Activated naive CD8-positive, alpha-beta T cell (primary cell): ENCODE results near the gene BSN.

ENCODE experiments used
- H3K27ac Mint-ChIP-seq: one replicate; pipeline ENCODE4 v1.8.0; 2021; ENCODE audit warnings: mixed read lengths
- H3K27me3 Mint-ChIP-seq: one replicate; pipeline ENCODE4 v1.8.0; 2021; ENCODE audit warnings: mixed read lengths
- H3K36me3 Mint-ChIP-seq: one replicate; pipeline ENCODE4 v1.8.0; 2021; ENCODE audit warnings: mixed read lengths
- H3K4me1 Mint-ChIP-seq: one replicate; pipeline ENCODE4 v1.8.0; 2021; ENCODE audit warnings: low read depth, mixed read lengths
- H3K4me3 Mint-ChIP-seq: one replicate; pipeline ENCODE4 v1.8.0; 2021; ENCODE audit warnings: mild to moderate bottlenecking, mixed read lengths
- H3K9me3 Mint-ChIP-seq: one replicate; pipeline ENCODE4 v1.8.0; 2021; ENCODE audit warnings: low read depth, mixed read lengths

Gene BSN

GRCh38 chr3:49703443-49703927, 149.2 kb downstream of the BSN start:
- Mint-ChIP-seq H3K36me3 (peaks cover 2% of the 10 kb centered on the region), H3K27ac (no peak overlapping the region), H3K9me3 (no peaks in the 10 kb centered on the region), H3K4me3 (no peak overlapping the region), H3K27me3 (no peaks in the 10 kb centered on the region), H3K4me1 (no peaks in the 10 kb centered on the region)

- peaks cover 2% of the 10 kb centered on the region for H3K36me3 Mint-ChIP-seq
- no peak overlapping the region for H3K4me3 Mint-ChIP-seq
- no peak overlapping the region for H3K27ac Mint-ChIP-seq
These were observed 149.7 kb downstream of the BSN start for GRCh38 chr3:49703956-49704355.

GRCh38 chr3:49704629-49705028, 150.4 kb downstream of the BSN start:
- Mint-ChIP-seq H3K27ac (no peak overlapping the region), H3K9me3 (no peaks in the 10 kb centered on the region), H3K4me1 (no peaks in the 10 kb centered on the region), H3K27me3 (no peaks in the 10 kb centered on the region), H3K36me3 (peaks cover 2% of the 10 kb centered on the region), H3K4me3 (no peak overlapping the region)

More at GRCh38 chr3:49703956-49704355, 149.7 kb downstream of the BSN start:
- Mint-ChIP-seq H3K27me3 (no peaks in the 10 kb centered on the region), H3K4me1 (no peaks in the 10 kb centered on the region), H3K9me3 (no peaks in the 10 kb centered on the region)

- H3K4me3 Mint-ChIP-seq, result no peak overlapping the region
- H3K4me1 Mint-ChIP-seq, result no peaks in the 10 kb centered on the region
- peaks cover 2% of the 10 kb centered on the region for H3K36me3 Mint-ChIP-seq
- H3K27me3 Mint-ChIP-seq, result no peaks in the 10 kb centered on the region
- no peak overlapping the region for H3K27ac Mint-ChIP-seq
- no peaks in the 10 kb centered on the region for H3K9me3 Mint-ChIP-seq
These were observed 151.2 kb downstream of the BSN start for GRCh38 chr3:49705390-49705960.

GRCh38 chr3:49706456-49707112, 152.3 kb downstream of the BSN start:
- Mint-ChIP-seq H3K4me3 (no peak overlapping the region), H3K4me1 (no peaks in the 10 kb centered on the region), H3K27me3 (no peaks in the 10 kb centered on the region), H3K27ac (no peak overlapping the region), H3K36me3 (peaks cover 2% of the 10 kb centered on the region), H3K9me3 (no peaks in the 10 kb centered on the region)

- Mint-ChIP-seq H3K36me3 (peaks cover 2% of the 10 kb centered on the region), H3K27ac (no peak overlapping the region), H3K9me3 (no peaks in the 10 kb centered on the region), H3K4me1 (peaks cover 2% of the 10 kb centered on the region), H3K4me3 (no peak overlapping the region), H3K27me3 (no peaks in the 10 kb centered on the region)
These were observed 152.8 kb downstream of the BSN start for GRCh38 chr3:49707113-49707480.

- no peak overlapping the region for H3K4me3 Mint-ChIP-seq
- no peaks in the 10 kb centered on the region for H3K9me3 Mint-ChIP-seq
- peaks cover 5% of the 10 kb centered on the region for H3K4me1 Mint-ChIP-seq
- H3K27ac Mint-ChIP-seq, result no peak overlapping the region
- no peaks in the 10 kb centered on the region for H3K27me3 Mint-ChIP-seq
- no peaks in the 10 kb centered on the region for H3K36me3 Mint-ChIP-seq
These were observed 155.6 kb downstream of the BSN start for GRCh38 chr3:49709852-49710251.

GRCh38 chr3:49711489-49711888, 157.2 kb downstream of the BSN start:
- no peak overlapping the region for H3K4me3 Mint-ChIP-seq
- no peaks in the 10 kb centered on the region for H3K27me3 Mint-ChIP-seq
- no peaks in the 10 kb centered on the region for H3K9me3 Mint-ChIP-seq
- H3K27ac Mint-ChIP-seq, result no peak overlapping the region
- no peaks in the 10 kb centered on the region for H3K36me3 Mint-ChIP-seq
- H3K4me1 Mint-ChIP-seq, result peaks cover 5% of the 10 kb centered on the region

GRCh38 chr3:49712166-49712565, 157.9 kb downstream of the BSN start:
- Mint-ChIP-seq H3K4me3 (no peak overlapping the region), H3K27me3 (no peaks in the 10 kb centered on the region), H3K27ac (no peak overlapping the region), H3K4me1 (peaks cover 5% of the 10 kb centered on the region), H3K9me3 (no peaks in the 10 kb centered on the region), H3K36me3 (no peaks in the 10 kb centered on the region)

GRCh38 chr3:49712631-49713317, 158.5 kb downstream of the BSN start:
- no peak overlapping the region for H3K4me3 Mint-ChIP-seq
- peaks cover 5% of the 10 kb centered on the region for H3K4me1 Mint-ChIP-seq
- H3K27ac Mint-ChIP-seq, result no peak overlapping the region
- H3K9me3 Mint-ChIP-seq, result no peaks in the 10 kb centered on the region
- H3K36me3 Mint-ChIP-seq, result no peaks in the 10 kb centered on the region
- H3K27me3 Mint-ChIP-seq, result no peaks in the 10 kb centered on the region

- Mint-ChIP-seq H3K4me1 (peaks cover 7% of the 10 kb centered on the region), H3K36me3 (no peaks in the 10 kb centered on the region), H3K27me3 (no peaks in the 10 kb centered on the region), H3K27ac (no peak overlapping the region), H3K9me3 (no peaks in the 10 kb centered on the region), H3K4me3 (no peak overlapping the region)
These were observed 159.2 kb downstream of the BSN start for GRCh38 chr3:49713336-49714105.

- no peaks in the 10 kb centered on the region for H3K36me3 Mint-ChIP-seq
These were observed 160.7 kb downstream of the BSN start for GRCh38 chr3:49714728-49715550.

GRCh38 chr3:49715611-49716121, 161.4 kb downstream of the BSN start:
- H3K9me3 Mint-ChIP-seq, result no peaks in the 10 kb centered on the region
- H3K4me3 Mint-ChIP-seq, result no peak overlapping the region
- H3K27me3 Mint-ChIP-seq, result no peaks in the 10 kb centered on the region
- peaks cover 19% of the 10 kb centered on the region for H3K4me1 Mint-ChIP-seq
- no peak overlapping the region for H3K27ac Mint-ChIP-seq
- H3K36me3 Mint-ChIP-seq, result no peaks in the 10 kb centered on the region

More at GRCh38 chr3:49714728-49715550, 160.7 kb downstream of the BSN start:
- Mint-ChIP-seq H3K27ac (no peak overlapping the region), H3K4me1 (peaks cover 19% of the 10 kb centered on the region), H3K9me3 (no peaks in the 10 kb centered on the region), H3K27me3 (no peaks in the 10 kb centered on the region), H3K4me3 (no peak overlapping the region)

GRCh38 chr3:49716169-49716568, 161.9 kb downstream of the BSN start:
- Mint-ChIP-seq H3K4me1 (peaks cover 19% of the 10 kb centered on the region), H3K36me3 (no peaks in the 10 kb centered on the region), H3K27ac (no peak overlapping the region), H3K9me3 (no peaks in the 10 kb centered on the region), H3K27me3 (no peaks in the 10 kb centered on the region), H3K4me3 (no peak overlapping the region)
